GM19463 (cell line): ENCODE data around the gene S100A11.

Experiments
- ATAC-seq: cut with Tn5 transposase; IDR thresholded peaks from one replicate; pipeline ENCODE4 v1.9.1; 2021; ENCODE audit warnings: mild to moderate bottlenecking, moderate library complexity; ENCODE audit not compliant: unreplicated experiment

S100A11 gene

DNA sequence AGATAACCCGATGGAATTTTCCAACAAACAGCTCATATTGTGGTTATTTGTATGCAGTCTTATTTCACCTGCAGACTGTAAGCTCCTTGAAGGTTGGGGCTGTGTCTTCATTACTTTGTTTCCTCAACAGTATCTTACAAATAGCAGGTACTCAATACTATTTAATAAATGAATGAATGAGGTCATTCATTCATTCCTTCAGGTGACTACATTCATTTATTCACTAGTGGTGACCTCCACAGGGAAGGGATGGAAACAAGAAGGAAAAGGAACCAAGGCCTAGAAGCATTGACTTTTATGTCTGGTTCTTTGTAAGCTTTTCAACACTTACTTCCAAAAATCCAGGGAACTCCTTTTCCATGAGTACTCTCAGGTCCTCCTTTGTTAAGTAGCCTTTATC is 51.0 kb downstream of the S100A11 start:
- ATAC-seq, result no peak

DNA sequence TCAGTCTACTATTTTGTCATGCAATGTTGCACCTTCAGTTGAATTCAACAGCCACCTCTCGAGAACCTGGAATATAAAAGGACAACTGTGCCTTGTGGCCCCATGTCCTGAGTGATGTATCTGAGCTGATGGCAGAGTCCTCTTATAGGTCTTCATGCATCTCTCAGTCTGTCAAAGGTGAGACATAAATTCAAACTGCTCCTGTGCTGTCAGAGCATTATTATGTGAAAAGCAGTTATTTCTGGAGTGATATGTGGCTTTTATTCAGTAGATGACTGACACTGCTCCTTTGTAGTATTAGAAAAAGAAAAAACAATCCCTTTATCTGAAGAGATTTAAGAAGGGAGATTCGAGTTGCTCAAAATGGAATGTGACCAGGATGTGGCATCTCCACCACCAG is 51.5 kb downstream of the S100A11 start:
- ATAC-seq, result no peak

DNA sequence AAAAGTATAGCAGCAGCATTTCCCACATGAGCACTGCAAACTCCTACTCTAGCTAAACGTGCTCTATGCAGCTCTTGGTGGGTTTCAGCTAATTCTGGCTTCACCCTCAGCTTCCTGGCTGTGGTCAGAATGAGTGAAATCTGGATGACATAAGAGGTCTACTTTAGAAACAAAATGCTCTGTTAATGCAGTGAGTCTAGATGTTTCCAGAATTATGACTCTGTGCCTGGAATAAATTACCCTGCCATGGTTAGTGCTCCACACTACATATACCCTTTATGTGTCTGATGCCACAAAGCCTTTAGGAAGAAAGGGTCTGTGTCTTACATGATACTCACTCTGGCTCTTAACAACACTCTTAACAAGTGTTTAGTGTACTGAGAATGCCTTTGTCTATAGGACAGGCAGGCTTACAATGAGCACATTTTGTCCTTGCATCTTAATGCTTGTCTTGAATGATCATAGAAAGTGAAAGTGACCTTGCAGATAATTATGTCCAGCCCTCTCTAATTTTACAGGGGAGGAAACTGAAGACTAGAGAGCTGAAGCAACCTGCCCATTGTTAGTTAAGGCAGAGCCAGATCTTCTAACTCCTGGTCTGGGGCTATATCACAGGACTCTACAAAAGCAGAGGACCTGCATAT is 52.4 kb downstream of the S100A11 start:
- peak; percentile 86 for ATAC-seq
